NCI-H82 (cell line): ENCODE results near the gene CLECL1.
"Not testable (repeated sequence)": the region's sequence is repeated elsewhere in the genome, so short reads cannot be mapped to it uniquely, and the experiment has no call there.

Experiments used
- DNase-seq: peaks from one replicate; lab custom pipeline; 2025; lab: John Stamatoyannopoulos, UW

Gene CLECL1

DNA sequence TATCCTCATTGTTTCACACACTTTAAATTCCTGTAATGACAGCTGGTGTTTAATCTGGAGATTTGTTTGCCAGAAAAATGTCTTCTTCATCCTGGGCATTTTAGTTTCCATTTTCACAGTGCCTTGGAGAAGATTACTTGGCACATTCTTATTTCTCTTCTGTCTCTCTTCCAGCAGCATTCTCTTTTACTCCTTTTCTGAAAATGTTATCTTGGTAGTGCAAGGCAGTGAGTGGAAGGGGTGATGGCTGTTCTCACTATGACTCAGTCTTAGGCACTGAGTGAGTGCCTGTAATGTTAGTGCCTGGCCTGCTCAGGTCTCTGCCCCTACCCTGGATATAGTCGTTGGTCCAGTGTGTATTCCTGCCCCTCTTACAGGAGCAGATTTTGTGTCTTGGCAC is 13.1 kb downstream of the CLECL1 start:
- DNase-seq: no peak

DNA sequence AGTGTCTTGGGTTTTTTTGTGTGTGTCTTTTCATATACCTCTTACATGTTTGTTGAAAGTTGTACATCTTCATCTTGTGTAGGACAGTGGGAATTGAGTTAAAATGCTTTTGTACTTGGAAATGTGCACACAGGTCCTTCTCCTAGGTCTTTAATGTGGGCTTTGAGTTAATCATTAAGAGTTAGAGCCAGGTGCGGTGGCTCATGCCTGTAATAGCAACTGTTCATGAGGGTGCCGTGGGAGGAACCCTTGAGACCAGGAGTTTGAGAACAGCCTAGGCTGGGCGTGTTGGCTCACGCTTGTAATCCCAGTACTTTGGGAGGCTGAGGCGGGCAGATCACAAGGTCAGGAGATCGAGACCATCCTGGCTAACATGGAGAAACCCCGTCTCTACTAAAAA is 13.9 kb downstream of the CLECL1 start:
- DNase-seq: no peak

DNA sequence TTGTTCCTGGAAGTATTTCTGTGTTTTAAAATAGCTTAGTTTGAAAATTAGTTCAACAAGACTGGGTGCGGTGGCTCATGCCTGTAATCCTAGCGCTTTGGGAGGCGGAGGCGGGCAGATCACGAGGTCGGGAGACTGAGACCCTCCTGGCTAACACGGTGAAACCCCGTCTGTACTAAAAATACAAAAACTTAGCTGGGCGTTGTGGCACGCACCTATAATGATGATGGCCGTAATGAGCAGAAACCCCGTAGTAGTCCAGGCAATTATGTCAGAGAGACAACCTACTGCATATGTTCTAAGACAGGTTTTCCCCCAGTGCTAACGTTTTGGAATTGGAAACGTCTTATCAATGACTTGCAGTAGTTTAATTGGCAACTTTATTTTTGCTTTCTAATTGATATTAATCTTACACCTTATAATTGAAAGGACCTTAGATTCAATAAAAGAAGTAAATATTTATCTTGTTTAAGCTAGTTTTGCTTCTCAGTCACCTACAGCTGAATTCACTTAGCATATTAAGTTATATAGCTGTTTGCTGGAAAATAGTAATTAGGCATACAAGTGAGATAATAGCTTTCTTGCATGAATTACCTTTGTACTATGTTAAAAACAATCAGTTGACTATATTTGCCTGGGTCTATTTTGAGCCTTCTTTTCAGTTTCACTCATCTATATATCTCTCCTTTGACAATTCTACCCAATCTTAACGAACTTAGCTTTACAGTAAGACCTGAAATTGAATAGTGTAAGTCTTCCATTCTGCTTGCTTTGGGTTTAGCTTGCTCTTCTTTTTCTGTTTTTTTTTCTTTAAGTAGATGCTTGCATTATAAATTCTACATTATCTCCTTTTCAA is 15.6 kb downstream of the CLECL1 start:
- no peak for DNase-seq

DNA sequence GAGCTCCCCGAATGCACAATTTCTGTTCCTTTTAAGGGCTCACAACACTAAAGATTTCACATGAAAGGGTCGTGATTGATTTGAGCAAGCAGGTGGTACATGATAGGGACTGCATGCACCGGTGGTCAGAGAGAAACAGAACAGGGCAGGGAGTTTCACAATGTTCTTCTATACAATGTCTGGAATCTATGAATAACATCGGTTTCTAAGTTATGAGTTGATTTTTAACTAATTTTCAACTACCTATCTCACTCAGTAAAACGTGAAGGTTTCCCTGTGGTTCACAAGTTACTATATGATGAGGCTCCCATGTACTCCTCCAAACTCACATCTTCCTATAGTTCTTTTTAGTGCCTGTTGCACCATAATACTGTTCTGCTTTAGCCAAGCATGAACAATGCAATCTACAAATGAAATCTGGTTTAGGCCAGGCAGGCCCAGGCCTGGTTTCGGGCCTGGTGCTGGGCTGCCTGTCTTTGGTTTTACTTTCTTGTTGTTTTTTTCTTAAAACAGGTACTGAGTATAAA is 19.8 kb downstream of the CLECL1 start:
- not testable (repeated sequence) for DNase-seq

DNA sequence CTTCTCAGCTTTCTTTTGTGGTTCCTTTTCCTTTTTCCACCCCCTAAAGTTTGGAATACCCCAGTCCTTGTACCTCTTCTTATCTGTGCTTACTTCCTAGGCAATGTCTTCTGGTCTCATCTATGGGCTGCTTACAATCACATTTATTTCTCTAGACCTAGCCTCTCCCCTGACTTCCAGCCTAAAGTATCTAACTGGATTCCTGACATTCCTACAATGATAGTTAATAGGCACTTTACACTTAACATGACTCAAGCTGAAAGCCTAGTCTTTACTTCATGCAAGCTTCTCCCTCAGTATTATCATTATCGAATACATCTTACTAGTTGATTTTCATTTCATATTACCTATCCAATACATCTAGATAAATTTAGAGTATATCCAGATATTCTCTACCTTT is 21.2 kb downstream of the CLECL1 start:
- DNase-seq: no peak

DNA sequence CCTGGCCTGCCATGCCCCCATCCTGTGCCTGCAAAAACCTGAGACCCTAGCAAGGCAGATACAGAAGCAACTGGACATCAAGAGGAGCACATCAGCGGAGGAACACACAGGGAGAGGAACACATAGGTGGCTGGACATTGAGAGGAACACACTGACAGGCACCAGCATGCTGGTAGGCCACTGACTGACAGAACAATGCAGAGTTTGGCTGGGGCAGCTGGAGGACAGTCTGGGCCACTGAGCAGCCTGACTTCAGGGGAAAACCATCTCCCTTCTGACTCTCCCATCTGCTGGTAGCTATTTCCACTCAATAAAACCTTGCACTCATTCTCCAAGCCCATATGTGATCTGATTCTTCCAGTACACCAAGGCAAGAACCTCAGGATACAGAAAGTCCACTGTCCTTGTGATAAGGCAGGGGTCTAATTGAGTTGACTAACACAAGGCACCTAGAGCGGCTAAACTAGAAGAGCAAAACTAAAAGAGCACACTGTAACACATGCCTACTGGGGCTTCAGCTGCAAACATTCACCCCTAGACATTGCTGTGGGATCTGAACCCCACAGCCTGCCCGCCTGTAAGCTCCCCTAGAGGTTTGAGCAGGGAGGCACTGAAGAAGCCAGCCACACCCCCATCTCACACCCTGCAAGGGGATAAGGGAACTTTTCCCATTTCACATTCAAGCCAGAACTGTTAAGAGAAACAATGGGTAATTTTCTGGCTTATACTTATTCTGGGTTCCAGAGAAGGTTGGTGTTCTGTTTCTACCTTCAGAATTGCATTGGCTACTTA is 22.1 kb downstream of the CLECL1 start:
- DNase-seq: no peak

DNA sequence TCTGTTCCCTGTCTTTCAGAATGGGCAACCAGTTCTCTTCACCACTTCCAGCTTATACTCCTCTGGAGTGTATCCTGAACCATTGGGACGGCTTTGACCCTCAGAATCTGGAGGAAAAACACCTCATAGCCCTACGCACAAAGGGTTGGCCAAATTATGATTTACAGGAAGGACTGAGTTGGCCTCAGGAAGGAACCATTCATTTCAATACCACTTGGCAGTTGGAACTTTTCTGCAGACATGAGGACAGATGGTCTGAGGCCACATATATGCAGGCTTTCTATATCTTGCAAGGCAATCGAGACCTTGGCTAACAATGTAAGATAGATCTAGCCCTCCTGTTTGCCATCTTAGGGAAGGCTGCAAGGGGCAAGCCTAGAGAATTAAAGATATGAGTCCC is 24.0 kb downstream of the CLECL1 start:
- DNase-seq: no peak

DNA sequence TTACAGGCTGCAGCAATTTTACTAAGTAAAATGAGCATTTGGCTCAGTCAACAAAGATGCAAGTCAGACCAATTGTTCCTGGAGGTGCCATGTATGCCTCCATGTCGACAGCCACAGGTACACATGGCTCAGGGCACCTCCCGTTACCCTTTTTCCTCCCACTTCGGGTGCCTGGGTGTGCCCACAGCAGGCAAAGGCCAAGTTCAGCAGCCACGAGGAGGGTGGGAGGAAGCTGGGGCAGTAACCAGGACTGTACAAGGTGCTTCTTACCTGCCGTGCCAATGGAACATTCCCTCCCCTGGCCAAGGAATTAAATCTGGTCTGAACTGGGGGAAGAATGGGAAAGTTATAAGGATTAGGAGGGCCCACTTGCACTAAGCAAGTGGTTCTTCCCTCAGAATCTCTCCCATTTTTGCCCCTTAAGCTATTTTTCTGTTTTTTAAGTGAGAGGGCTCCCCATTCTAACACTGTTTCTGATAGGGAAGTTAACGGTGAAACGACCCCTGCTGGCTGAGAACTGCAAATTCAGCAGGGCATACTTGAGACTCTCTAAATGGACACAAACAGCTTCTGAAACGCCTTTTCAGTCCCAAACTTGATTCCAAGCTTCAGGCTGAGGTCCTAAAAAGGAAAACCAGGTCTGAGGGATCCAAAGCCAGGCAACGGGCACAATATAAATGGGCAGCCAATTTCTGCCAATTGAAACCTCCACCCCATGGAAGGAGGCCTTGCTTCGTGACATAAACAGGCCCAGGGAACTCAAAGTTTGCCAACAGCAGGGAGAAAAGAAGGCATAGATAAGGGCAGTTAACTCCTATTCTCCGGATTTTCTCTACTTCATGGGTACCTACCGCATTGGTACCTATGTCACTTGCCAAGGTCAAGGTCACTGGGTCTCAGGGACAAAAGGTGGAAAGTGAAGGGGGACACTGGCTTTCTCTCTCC is 24.8 kb downstream of the CLECL1 start:
- peak; percentile 70 for DNase-seq

DNA sequence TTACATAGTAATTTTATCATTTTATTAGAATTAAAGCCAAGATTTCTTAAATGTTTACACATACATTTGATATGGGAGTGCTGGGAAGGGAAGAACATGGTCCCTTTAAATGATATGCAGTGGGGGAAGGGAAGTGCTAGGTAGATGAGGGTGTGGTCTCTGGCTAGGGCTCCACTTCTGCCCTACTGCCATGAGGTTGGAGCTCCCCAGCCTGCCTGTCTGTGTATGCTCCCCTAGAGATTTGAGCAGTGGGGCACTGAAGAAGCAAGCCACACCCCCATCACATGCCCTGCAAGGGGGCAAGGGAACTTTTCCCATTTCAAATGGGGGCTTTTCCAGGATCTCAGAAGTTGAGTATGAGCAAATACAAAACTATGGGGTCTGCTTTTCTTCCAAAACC is 25.5 kb downstream of the CLECL1 start:
- DNase-seq: no peak

DNA sequence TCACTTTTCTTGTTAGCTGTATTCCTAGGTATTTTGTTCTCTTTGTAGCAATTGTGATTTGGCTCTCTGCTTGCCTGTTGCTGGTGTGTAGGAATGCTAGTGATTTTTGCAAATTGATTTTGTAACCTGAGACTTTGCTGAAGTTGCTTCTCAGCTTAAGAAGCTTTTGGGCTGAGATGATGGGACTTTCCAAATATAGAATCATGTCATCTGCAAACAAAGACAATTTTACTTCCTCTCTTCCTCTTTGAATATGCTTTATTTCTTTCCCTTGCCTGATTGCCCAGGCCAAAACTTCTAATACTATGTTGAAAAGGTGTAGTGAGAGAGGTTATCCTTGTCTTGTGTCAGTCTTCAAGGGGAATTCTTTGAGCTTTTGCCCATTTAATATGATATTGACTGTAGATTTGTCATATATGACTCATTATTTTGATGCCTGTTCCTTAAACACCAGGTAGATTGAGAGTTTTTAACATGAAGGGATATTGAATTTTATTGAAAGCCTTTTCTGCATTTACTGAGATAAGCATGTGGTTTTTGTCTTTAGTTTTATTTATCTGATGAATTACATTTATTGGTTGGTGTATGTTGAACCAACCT is 26.7 kb downstream of the CLECL1 start:
- DNase-seq: no peak

DNA sequence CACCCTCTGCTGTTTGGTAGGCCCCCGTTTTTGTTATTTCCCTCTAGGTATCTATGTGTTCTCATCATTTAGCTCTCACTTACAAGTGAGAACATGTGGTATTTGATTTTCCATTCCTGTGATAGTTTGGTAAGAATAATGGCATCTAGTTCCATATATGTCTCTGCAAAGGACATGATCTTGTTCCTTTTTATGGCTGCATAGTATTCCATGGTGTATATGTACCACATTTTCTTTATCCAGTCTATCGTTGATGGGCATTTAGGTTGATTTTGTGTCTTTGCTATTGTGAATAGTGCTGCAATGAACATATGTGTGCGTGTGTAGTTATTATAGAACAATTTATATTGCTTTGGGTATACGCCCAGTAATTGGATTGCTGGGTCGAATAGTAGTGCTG is 28.3 kb downstream of the CLECL1 start:
- not testable (repeated sequence) for DNase-seq

DNA sequence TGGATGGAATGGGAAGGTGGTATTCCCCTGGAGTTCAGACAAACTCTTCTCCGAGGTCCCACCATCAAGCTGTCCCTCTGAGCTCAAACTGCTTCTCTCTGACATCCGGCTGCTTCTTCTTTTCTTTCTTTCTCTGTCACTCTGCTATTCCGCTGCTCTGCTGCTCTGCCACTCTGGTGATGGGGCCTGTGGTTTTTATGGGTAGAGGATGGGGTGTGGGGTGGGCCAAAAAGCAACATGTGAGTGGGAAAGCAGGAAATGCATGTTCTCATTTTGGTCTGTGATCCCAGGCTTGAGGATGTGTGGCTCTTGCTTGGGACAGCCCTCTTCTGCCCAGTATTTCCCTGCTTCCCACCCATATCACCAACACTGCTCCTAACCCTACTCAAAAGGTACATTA is 30.6 kb downstream of the CLECL1 start:
- DNase-seq: no peak

DNA sequence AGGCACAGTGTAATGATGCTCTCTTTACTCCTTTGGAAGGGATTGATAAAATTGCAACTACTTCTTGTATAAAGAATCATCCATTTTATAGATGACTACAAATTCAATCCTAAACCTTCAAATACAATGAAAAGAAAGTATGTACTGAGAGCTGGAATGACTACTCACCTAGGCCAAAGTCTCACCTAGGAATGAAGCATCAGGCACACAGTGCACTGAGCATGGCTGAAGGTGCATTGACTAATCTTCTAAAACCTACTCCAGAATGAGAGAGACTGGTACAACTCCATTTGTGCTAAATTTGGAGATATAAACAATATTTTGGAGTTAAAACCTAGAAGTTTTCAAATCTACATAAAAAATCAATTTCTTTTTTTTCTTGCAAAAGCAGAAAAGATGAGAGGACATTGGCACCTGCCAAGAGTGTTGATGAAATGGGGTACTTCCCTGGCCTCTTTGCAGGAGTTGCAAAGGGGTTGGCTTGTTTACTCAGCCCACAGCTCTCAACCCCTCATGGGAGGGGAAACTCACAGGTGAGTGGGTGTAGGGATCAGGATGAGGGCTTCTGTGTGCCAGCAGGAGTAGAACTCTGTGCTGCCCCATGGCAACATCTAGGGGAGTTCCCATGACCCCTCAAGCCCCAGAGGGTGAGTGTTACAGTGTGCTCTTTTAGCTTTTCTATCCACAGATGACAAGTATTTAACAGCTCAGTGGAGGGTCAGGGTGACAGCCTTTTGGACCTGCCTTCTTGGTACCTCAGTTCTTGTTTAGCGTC is 31.3 kb downstream of the CLECL1 start:
- no peak for DNase-seq

DNA sequence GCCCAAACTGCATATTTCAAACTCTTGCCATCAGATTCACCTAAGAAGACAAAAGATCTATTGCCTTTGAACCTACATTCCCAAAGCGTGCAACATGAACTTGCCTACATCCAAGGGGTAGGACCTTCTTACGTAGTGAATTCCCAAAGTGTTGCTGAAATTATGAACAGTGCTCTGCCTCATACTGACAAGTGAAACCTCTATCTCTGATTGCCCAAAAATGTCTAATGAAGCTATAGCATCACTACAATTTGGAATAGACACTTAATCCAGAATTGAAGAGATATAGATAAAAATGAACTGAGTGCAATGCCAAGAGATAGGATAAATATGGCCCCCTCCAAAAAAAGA is 32.3 kb downstream of the CLECL1 start:
- DNase-seq: no peak

DNA sequence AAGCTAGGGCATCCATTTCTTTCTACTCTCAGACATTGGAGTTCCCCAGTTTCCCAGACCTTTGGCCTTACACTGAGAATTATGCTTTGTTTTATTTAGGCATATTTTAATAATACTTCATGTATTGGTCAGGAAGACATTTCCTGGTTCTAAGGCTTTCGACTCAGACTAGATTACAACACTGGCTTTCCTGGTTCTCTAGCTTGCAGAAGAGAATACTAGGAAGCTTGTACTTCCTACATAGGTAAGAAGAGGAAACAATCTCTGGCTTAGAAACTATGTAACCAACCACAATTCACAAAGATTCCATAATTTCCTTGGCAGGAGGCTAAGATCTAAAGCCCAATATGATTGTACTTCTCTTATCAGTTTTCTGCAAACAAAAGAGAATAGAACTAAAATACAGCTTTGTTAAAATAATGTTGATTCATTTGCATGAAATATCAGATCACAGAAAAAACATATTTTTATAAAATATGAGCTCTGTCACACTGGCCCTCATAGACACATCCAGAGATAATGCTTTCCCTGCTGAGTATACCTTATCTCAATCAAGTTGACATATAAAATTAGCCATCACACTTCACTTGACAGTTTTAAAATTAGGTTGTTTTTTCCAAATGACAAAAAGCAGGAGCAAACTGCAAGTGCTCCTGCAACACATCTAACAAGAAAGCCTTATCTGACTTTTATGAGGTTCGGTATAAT is 32.8 kb downstream of the CLECL1 start:
- DNase-seq: no peak

DNA sequence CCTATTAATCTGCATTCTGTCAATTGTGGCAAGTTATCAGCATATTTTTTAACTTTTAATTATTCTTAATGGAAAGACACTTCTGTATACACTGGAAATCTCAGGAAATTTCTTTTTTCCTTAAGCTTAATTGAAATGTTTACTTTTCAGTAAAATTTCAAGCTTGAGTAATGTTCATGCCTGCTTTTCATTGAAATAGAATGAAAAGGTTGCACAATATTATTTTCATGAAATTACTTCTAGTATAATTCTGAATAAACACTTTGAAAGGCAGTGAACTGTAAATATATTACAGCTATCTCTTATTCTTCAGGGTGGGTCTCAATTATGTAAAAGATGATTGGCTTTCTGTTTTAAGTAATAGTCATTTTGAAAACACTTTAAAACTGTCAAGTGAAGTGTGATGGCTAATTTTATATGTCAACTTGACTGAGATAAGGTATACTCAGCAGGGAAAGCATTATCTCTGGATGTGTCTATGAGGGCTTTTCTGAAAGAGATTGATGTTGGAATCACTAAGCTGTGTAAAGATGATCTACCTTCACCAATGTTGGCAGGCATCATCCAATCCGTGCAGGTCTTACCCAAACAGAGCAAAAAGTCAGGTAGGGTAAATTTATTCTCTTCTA is 33.5 kb downstream of the CLECL1 start:
- DNase-seq: no peak

DNA sequence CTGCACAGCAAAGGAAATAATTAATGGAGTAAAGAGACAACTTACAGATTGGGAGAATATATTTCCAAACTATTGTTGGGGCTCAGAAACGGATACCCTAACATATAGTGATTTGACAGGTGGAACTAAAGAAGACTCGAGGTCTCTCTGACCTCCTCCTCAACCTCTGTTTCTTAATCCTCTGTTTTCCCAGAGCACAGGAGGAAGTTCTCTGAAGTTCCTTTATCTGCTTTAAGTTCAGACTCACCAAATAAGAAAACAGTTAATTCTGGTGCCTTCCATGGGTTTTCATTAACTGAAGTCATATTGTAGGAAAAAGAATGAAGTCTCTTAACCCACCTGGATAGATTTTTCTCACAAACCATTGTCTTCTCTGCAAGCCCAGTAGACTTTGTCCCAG is 34.2 kb downstream of the CLECL1 start:
- DNase-seq: no peak

DNA sequence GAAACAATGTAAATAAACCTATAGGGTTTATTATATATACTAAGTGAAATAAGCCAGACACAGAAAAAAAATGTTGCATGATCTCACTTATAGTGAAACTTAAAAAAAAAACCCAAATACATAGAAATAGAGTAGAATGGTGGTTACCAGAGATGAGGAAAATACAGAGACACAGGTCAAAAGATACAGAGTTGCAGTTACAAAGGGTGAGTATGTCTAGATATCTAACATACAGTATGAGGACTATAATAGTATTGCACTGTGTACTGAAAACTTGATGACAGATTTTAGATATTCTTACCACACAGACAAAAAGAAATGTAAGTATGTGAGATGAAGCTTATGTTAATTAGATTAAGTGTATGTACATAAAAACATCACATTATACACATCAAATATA is 35.3 kb downstream of the CLECL1 start:
- no peak for DNase-seq

DNA sequence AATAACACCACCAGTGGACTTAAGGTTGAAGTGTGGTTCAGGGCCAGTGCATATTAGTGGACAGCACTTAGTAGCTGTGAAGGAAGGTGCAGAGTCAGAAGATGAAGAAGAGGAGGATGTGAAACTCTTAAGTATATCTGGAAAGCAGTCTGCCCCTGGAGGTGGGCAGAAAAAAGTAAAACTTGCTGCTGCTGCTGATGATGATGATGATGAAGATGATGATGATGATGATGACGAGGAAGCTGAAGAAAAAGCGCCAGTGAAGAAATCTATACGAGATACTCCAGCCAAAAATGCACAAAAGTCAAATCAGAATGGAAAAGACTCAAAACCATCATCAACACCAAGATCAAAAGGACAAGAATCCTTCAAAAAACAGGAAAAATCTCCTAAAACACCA is 37.2 kb downstream of the CLECL1 start:
- DNase-seq: not testable (repeated sequence)

DNA sequence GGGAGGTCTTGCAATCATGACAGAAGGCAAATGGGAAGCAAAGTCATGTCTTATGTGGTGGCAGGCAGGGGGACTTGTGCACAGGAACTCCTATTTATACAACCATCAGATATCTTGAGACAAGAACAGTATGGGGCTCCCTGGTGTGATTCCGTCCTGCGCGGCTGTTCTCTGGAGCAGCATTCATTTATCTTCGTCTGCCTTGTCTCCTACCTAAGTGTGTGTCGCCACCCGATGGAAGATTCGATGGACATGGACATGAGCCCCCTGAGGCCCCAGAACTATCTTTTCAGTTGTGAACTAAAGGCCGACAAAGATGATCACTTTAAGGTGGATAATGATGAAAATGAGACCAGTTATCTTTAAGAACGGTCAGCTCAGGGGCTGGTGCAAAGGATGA is 37.7 kb downstream of the CLECL1 start:
- peak; percentile 15 for DNase-seq
